Panc1 (cell line): ENCODE results near the gene RIMKLB. TPM values are rescaled to one million over a fixed set of nuclear protein-coding genes. Genes with fewer than 3 reads are reported as not detected.

Experiments used
- ATAC-seq: fragments of 200-7000 bp; cut with Tn5 transposase; 2 replicates; pipeline ENCODE4 v1.9.1; 2020; ENCODE audit warnings: mild to moderate bottlenecking, moderate library complexity
- BruUV-seq: library from RNA; stranded (reverse); fragments of 400-500 nt; replicated peaks from 2 replicates; lab custom pipeline; 2021; lab: Mats Ljungman, UMichigan
- CTCF ChIA-PET: fragments of 300-600 bp; sonication (Branson Sonifier 250); formaldehyde crosslinking; loops from one replicate; lab custom pipeline; 2022; ENCODE audit warnings: antibody characterized with exemption; lab: Charles Lee
- POLR2A ChIA-PET: fragments of 300-600 bp; sonication (Branson Sonifier 250); formaldehyde crosslinking; loops from one replicate; lab custom pipeline; 2022; ENCODE audit warnings: antibody characterized with exemption; lab: Charles Lee
- DNase-seq: peaks from one replicate; pipeline ENCODE4 v3.0.0-alpha.2; 2010; ENCODE audit warnings: low read depth, low spot score
- H3K27ac ChIP-seq: 2 replicates; pipeline ENCODE4 v1.5.1; 2011; ENCODE audit warnings: mild to moderate bottlenecking, low read length, inconsistent platforms
- H3K27me3 ChIP-seq: fragments of 200-500 bp; sonication (Bioruptor generic); 2 replicates; pipeline ENCODE4 v1.6.0; 2014; ENCODE audit warnings: low read length, inconsistent platforms; ENCODE audit not compliant: control insufficient read depth, insufficient read depth
- H3K36me3 ChIP-seq: fragments of 200-500 bp; sonication (Bioruptor generic); 2 replicates; pipeline ENCODE4 v1.5.1; 2014; ENCODE audit warnings: inconsistent platforms, mild to moderate bottlenecking, low read length, moderate library complexity; ENCODE audit not compliant: control insufficient read depth, insufficient read depth
- H3K4me1 ChIP-seq: 2 replicates; pipeline ENCODE4 v1.5.1; 2011; ENCODE audit warnings: inconsistent platforms, mild to moderate bottlenecking, low read length, moderate library complexity; ENCODE audit not compliant: control insufficient read depth, insufficient read depth
- H3K4me3 ChIP-seq, 2 experiments: 2 replicates each; pipeline ENCODE4 v1.5.1; 2011 to 2012; ENCODE audit warnings: low read depth in 2 of 2, low read length in 2 of 2, mild to moderate bottlenecking in 2 of 2, inconsistent platforms in 1 of 2, moderate library complexity in 1 of 2
- H3K9me3 ChIP-seq: fragments of 200-500 bp; sonication (Bioruptor generic); 2 replicates; pipeline ENCODE4 v1.5.1; 2014; ENCODE audit warnings: low read depth, mild to moderate bottlenecking, inconsistent platforms, low read length, moderate library complexity; ENCODE audit not compliant: control insufficient read depth, insufficient read depth
- POLR2AphosphoS5 ChIP-seq: IDR thresholded peaks from 2 replicates; pipeline ENCODE4 v1.6.1; 2012; ENCODE audit warnings: mild to moderate bottlenecking, low read depth, low read length, moderate library complexity
- SIN3A ChIP-seq: IDR thresholded peaks from 2 replicates; pipeline ENCODE4 v1.6.1; 2012; ENCODE audit warnings: low read depth, mild to moderate bottlenecking, low read length, moderate library complexity, borderline replicate concordance; ENCODE audit not compliant: insufficient read depth
- TCF7L2 ChIP-seq: IDR thresholded peaks from 2 replicates; pipeline ENCODE4 v1.6.1; 2011; ENCODE audit warnings: mild to moderate bottlenecking, low read depth, low read length, inconsistent platforms
- in situ Hi-C: cut with HindIII; loops from 2 replicates; pipeline ENCODE4 v1.10.0; 2016; ENCODE audit warnings: low sequenced_read_pairs, low pct_unique_long_range_greater_than_20kb
- intact Hi-C: fragments of 100-400 bp; cut with micrococcal nuclease; formaldehyde crosslinking; loops from one replicate; pipeline ENCODE4 v1.10.0; 2022; ENCODE audit not compliant: unreplicated experiment
- total RNA-seq: library from RNA; stranded (reverse); gene quantifications from one replicate; pipeline ENCODE4 v1.2.1, GENCODE V29; 2021; ENCODE audit not compliant: unreplicated experiment
- TF ChIP-seq, protein P1 (sequence below), 2 experiments: IDR thresholded peaks; 2 replicates each; pipeline ENCODE4 v1.6.1; 2011 to 2012; ENCODE audit warnings: low read depth in 2 of 2, control low read depth in 1 of 2, low read length in 1 of 2, mild to moderate bottlenecking in 1 of 2, moderate library complexity in 1 of 2; ENCODE audit not compliant: insufficient read depth in 1 of 2
- TF ChIP-seq, protein P2 (sequence below): fragments of 450-650 bp; IDR thresholded peaks from 2 replicates; pipeline ENCODE4 v1.5.1; 2017; ENCODE audit warnings: mild to moderate bottlenecking

Gene RIMKLB
- total RNA-seq, 1 experiment from 2014 or later: 17.1 TPM

DNA sequence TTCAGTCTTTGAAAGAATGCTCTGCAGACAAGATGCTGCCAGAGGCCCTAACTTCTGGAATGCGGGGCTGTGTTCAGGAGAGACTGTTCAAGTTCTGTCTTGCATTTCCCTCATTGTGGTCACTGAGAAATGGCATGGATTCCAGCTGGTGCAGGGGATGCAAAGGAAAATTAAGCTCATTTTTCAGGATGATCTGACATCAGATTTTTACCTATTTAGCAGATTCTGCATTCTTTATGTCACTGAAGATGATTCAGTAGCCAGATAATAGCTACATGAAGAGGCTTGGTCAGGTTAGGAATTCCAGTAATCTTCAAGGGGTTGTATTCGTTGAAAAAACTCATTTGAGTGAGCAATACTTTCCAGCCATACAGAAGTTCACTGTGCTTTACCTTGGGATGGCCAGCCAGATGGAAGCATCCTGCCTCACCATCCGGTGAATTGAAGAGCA is 19.1 kb upstream of the RIMKLB start:
- CTCF ChIA-PET: no interaction called here
- H3K36me3 ChIP-seq: no peaks in the 10 kb centered on the region
- intact Hi-C loops: no loop called here
- TF ChIP-seq, protein P1, sequence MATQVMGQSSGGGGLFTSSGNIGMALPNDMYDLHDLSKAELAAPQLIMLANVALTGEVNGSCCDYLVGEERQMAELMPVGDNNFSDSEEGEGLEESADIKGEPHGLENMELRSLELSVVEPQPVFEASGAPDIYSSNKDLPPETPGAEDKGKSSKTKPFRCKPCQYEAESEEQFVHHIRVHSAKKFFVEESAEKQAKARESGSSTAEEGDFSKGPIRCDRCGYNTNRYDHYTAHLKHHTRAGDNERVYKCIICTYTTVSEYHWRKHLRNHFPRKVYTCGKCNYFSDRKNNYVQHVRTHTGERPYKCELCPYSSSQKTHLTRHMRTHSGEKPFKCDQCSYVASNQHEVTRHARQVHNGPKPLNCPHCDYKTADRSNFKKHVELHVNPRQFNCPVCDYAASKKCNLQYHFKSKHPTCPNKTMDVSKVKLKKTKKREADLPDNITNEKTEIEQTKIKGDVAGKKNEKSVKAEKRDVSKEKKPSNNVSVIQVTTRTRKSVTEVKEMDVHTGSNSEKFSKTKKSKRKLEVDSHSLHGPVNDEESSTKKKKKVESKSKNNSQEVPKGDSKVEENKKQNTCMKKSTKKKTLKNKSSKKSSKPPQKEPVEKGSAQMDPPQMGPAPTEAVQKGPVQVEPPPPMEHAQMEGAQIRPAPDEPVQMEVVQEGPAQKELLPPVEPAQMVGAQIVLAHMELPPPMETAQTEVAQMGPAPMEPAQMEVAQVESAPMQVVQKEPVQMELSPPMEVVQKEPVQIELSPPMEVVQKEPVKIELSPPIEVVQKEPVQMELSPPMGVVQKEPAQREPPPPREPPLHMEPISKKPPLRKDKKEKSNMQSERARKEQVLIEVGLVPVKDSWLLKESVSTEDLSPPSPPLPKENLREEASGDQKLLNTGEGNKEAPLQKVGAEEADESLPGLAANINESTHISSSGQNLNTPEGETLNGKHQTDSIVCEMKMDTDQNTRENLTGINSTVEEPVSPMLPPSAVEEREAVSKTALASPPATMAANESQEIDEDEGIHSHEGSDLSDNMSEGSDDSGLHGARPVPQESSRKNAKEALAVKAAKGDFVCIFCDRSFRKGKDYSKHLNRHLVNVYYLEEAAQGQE (IDR thresholded peaks at IDR 0.05; ENCODE audit: insufficient read depth in 1 of 2, low read depth in 2 of 2, low read length in 1 of 2): no peak
- TF ChIP-seq, protein P2, sequence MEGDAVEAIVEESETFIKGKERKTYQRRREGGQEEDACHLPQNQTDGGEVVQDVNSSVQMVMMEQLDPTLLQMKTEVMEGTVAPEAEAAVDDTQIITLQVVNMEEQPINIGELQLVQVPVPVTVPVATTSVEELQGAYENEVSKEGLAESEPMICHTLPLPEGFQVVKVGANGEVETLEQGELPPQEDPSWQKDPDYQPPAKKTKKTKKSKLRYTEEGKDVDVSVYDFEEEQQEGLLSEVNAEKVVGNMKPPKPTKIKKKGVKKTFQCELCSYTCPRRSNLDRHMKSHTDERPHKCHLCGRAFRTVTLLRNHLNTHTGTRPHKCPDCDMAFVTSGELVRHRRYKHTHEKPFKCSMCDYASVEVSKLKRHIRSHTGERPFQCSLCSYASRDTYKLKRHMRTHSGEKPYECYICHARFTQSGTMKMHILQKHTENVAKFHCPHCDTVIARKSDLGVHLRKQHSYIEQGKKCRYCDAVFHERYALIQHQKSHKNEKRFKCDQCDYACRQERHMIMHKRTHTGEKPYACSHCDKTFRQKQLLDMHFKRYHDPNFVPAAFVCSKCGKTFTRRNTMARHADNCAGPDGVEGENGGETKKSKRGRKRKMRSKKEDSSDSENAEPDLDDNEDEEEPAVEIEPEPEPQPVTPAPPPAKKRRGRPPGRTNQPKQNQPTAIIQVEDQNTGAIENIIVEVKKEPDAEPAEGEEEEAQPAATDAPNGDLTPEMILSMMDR: no peak
- TF ChIP-seq SIN3A (no peak), TCF7L2 (no peak), POLR2AphosphoS5 (no peak)
- in situ Hi-C loops: no loop called here
- POLR2A ChIA-PET: no interaction called here
- no peak for ATAC-seq
- no peaks in the 10 kb centered on the region for H3K27me3 ChIP-seq
- no peak overlapping the region for H3K27ac ChIP-seq
- no TSS peak for BruUV-seq
- H3K9me3 ChIP-seq: no peaks in the 10 kb centered on the region
- no peak overlapping the region for H3K4me3 ChIP-seq
- no peak for DNase-seq
- H3K4me1 ChIP-seq: no peaks in the 10 kb centered on the region

DNA sequence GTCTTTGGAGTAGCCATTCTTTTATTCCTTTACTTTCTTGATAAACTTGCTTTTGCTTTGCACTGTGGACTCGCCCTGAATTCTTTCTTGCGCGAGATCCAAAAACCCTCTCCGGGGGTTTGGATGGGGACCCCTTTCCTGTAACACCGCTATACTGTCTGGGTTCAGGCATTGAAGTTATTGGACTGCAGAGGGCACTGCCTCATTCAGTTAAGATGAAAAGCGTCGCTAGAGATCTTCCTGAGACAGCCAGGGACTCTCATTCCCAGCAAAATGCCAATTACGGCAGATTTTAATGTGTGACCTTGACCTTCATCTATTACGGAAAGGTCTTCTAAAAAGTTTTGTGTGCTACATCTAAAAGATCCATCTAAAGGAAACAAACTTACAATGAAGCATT is 17.3 kb upstream of the RIMKLB start:
- BruUV-seq: no TSS peak
- CTCF ChIA-PET: interaction anchor here (1.5 kb wide), 1 partner anchor 210 kb away, joined by 6 read pairs; no protein-coding TSS in a partner anchor
- DNase-seq: no peak
- ATAC-seq: no peak
- H3K27me3 ChIP-seq: no peaks in the 10 kb centered on the region
- in situ Hi-C loops (no loop called here), intact Hi-C loops (loop anchor here (2.0 to 10.0 kb wide), 2 partner anchors 210 to 364 kb away; no protein-coding TSS in a partner anchor)
- H3K4me1 ChIP-seq: no peaks in the 10 kb centered on the region
- no peak overlapping the region for H3K4me3 ChIP-seq
- H3K9me3 ChIP-seq: no peaks in the 10 kb centered on the region
- no peaks in the 10 kb centered on the region for H3K36me3 ChIP-seq
- TF ChIP-seq, protein P2: no peak; the same call in 1 of the 2 replicates
- TF ChIP-seq SIN3A (no peak), TCF7L2 (no peak), POLR2AphosphoS5 (no peak)
- TF ChIP-seq, protein P1 (IDR thresholded peaks at IDR 0.05; ENCODE audit: insufficient read depth in 1 of 2, low read depth in 2 of 2, low read length in 1 of 2): no peak
- POLR2A ChIA-PET: no interaction called here
- no peak overlapping the region for H3K27ac ChIP-seq
